NCI-H524 (cell line): ENCODE data around the gene BHLHA9.
"Not testable (repeated sequence)": the region's sequence is repeated elsewhere in the genome, so short reads cannot be mapped to it uniquely, and the experiment has no call there.

Source experiments
- DNase-seq, 2 experiments: peaks; one replicate each; lab custom pipeline; 2025; lab: John Stamatoyannopoulos, UW

The BHLHA9 gene

GRCh38 chr17:1270210-1271029 lies at the start of gene BHLHA9:
Gene BHLHA9, plus strand, starts transcription at chr17:1270444. Its CDS starts 120 bp downstream, at chr17:1270564.
- DNase-seq = no peak

- DNase-seq = no peak
Measured at GRCh38 chr17:1221209-1221608, 49.0 kb upstream of the BHLHA9 start.

- DNase-seq = no peak
Measured at GRCh38 chr17:1222321-1222720, 47.9 kb upstream of the BHLHA9 start.

GRCh38 chr17:1223662-1224061 lies 46.6 kb upstream of the BHLHA9 start:
- no peak for DNase-seq

GRCh38 chr17:1224330-1224729 lies 45.9 kb upstream of the BHLHA9 start:
- DNase-seq = no peak

GRCh38 chr17:1226308-1226707 lies 43.9 kb upstream of the BHLHA9 start:
- no peak for DNase-seq

- DNase-seq = no peak
Measured at GRCh38 chr17:1227365-1227764, 42.9 kb upstream of the BHLHA9 start.

- peak in 1 of 2 experiments; percentile 12 for DNase-seq
Measured at GRCh38 chr17:1227917-1228780, 42.1 kb upstream of the BHLHA9 start.

GRCh38 chr17:1228781-1229348 lies 41.4 kb upstream of the BHLHA9 start:
- no peak for DNase-seq

GRCh38 chr17:1229349-1229899 lies 40.8 kb upstream of the BHLHA9 start:
- peak in 1 of 2 experiments; percentile 7 for DNase-seq

- no peak for DNase-seq
Measured at GRCh38 chr17:1229900-1230501, 40.2 kb upstream of the BHLHA9 start.

GRCh38 chr17:1231456-1231855 lies 38.8 kb upstream of the BHLHA9 start:
- DNase-seq = no peak

GRCh38 chr17:1232331-1232730 lies 37.9 kb upstream of the BHLHA9 start:
- DNase-seq = peak in 1 of 2 experiments; percentile 39

- DNase-seq = no peak
Measured at GRCh38 chr17:1232786-1233185, 37.5 kb upstream of the BHLHA9 start.

GRCh38 chr17:1234455-1234854 lies 35.8 kb upstream of the BHLHA9 start:
- DNase-seq = no peak

GRCh38 chr17:1237471-1237870 lies 32.8 kb upstream of the BHLHA9 start:
- DNase-seq = no peak

- DNase-seq = no peak
Measured at GRCh38 chr17:1239210-1239609, 31.0 kb upstream of the BHLHA9 start.

GRCh38 chr17:1240426-1240825 lies 29.8 kb upstream of the BHLHA9 start:
- not testable (repeated sequence) for DNase-seq

GRCh38 chr17:1241929-1242328 lies 28.3 kb upstream of the BHLHA9 start:
- DNase-seq = peak; percentile 59 to 88

- no peak for DNase-seq
Measured at GRCh38 chr17:1244606-1245012, 25.6 kb upstream of the BHLHA9 start.

- peak; percentile 47 to 69 for DNase-seq
Measured at GRCh38 chr17:1251866-1252608, 18.2 kb upstream of the BHLHA9 start.
